Activated CD4-positive, alpha-beta T cell treated with anti-CD3 and anti-CD28 coated beads, Interleukin-2, Interleukin-6, amounts not matched to agents 100 ng/mL and 50 ng/mL, durations not matched to agents 16 hours and 8 hours (primary cell): ENCODE data around the gene ERVW-1.
"Not testable (repeated sequence)": the region's sequence is repeated elsewhere in the genome, so short reads cannot be mapped to it uniquely, and the experiment has no call there.

Experiments
- DNase-seq: peaks from one replicate; pipeline ENCODE4 v3.0.0-alpha.2; 2020

Gene ERVW-1

GRCh38 chr7:92473989-92474388 is 3.8 kb downstream of the ERVW-1 start:
- DNase-seq = not testable (repeated sequence)

GRCh38 chr7:92468589-92468988 is 9.2 kb downstream of the ERVW-1 start:
- DNase-seq = not testable (repeated sequence)

- no peak for DNase-seq
Measured at GRCh38 chr7:92466682-92467081, 11.1 kb downstream of the ERVW-1 start.

GRCh38 chr7:92464515-92464914 is 13.2 kb downstream of the ERVW-1 start:
- no peak for DNase-seq

- no peak for DNase-seq
Measured at GRCh38 chr7:92462560-92462959, 15.2 kb downstream of the ERVW-1 start.

- peak; percentile 55 for DNase-seq
Measured at GRCh38 chr7:92461027-92462003, 16.4 kb downstream of the ERVW-1 start.

GRCh38 chr7:92460510-92460909 is 17.2 kb downstream of the ERVW-1 start:
- DNase-seq = no peak

GRCh38 chr7:92460109-92460508 is 17.6 kb downstream of the ERVW-1 start:
- no peak for DNase-seq

GRCh38 chr7:92456236-92456635 is 21.5 kb downstream of the ERVW-1 start:
- DNase-seq = no peak

GRCh38 chr7:92451645-92452044 is 26.1 kb downstream of the ERVW-1 start:
- DNase-seq = no peak

- DNase-seq = peak; percentile 55
Measured at GRCh38 chr7:92448205-92448747, 29.5 kb downstream of the ERVW-1 start.

- DNase-seq = peak; percentile 92
Measured at GRCh38 chr7:92447345-92448204, 30.2 kb downstream of the ERVW-1 start, which contains the start of gene GATAD1. TSS of gene GATAD1 (plus strand) at chr7:92447482. CDS start at chr7:92447730, 248 bp downstream.

GRCh38 chr7:92446869-92447344 is 30.8 kb downstream of the ERVW-1 start:
- DNase-seq = no peak

- DNase-seq = not testable (repeated sequence)
Measured at GRCh38 chr7:92442720-92443119, 35.0 kb downstream of the ERVW-1 start.

GRCh38 chr7:92437956-92438491 is 39.7 kb downstream of the ERVW-1 start:
- no peak for DNase-seq

- no peak for DNase-seq
Measured at GRCh38 chr7:92436612-92437445, 40.9 kb downstream of the ERVW-1 start.

- DNase-seq = no peak
Measured at GRCh38 chr7:92435542-92435941, 42.2 kb downstream of the ERVW-1 start.

- DNase-seq = no peak
Measured at GRCh38 chr7:92433019-92433418, 44.7 kb downstream of the ERVW-1 start.

- DNase-seq = no peak
Measured at GRCh38 chr7:92432299-92432946, 45.3 kb downstream of the ERVW-1 start.

- no peak for DNase-seq
Measured at GRCh38 chr7:92427193-92427592, 50.6 kb downstream of the ERVW-1 start.

GRCh38 chr7:92425311-92425947 is 52.3 kb downstream of the ERVW-1 start:
- DNase-seq = peak; percentile 30
